Medulla oblongata (tissue), 1 donor: ENCODE data around the gene EIF2B4.
"Not testable (repeated sequence)": the region's sequence is repeated elsewhere in the genome, so short reads cannot be mapped to it uniquely, and the experiment has no call there.

ENCODE experiments used
- DNase-seq: peaks from one replicate; pipeline ENCODE4 v3.0.0-alpha.2; 2015; ENCODE audit errors: extremely low spot score

Gene EIF2B4

DNA sequence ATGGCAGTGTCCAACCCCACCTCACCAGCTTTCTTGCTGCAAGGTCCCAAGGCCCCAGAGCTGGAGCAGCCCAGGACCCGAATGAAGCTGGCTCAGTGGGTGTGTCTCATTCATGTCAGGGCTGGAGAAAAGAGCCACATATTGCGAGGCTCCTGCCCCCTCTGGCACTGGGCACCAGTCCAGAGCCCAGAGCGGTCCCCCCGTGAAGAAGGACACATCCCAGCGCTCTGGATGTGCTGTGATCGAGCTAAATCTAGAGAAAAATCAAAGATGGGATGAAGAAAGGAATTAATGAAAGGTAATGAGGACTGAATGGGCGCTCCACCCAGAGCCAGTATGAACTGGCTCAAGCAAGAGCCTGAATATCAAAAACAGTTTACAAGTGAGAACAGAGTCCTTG, 34.0 kb downstream of the EIF2B4 start:
- no peak for DNase-seq

DNA sequence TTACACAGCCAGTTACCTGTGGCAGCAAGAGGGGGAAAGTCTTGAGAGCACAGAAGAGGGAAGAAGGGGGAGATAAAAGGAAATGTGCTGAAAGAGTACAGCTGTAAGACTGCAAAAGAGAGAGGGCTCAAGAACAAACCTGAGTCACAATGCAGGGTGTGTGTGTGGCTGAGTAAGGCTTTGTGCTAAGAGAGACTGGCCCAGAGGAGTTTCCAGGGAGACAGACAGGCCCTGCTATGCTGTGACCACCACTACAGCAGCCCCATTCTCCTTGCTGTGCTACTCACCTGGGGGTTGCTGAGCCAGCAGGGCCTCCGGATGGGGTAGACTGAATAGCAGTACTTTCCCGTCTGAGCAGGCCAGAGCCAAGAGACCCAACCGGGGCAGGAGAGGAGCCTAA, 34.8 kb downstream of the EIF2B4 start:
- no peak for DNase-seq

DNA sequence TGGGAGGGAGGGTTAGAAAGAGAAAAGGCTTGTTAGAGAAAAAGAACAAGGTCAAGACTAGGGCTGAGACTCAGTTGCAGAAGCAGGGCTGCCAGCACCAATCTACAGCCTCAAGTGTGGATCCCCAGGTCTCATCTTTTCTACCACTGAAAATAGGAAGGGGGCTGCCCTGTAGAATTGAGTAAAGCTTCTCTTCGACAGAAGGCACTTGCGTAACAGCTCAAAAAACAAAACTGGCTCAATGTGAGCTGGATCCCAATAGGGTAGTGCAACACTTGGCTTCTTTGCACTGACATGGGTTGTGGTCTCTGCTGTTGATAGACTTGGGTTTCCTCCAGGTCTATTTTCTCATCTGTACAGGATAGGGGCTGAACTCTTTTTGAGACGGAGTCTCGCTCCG, 45.4 kb downstream of the EIF2B4 start:
- no peak for DNase-seq

GRCh38 chr2:27323596-27324285, 46.4 kb downstream of the EIF2B4 start:
- DNase-seq = peak; percentile 7

DNA sequence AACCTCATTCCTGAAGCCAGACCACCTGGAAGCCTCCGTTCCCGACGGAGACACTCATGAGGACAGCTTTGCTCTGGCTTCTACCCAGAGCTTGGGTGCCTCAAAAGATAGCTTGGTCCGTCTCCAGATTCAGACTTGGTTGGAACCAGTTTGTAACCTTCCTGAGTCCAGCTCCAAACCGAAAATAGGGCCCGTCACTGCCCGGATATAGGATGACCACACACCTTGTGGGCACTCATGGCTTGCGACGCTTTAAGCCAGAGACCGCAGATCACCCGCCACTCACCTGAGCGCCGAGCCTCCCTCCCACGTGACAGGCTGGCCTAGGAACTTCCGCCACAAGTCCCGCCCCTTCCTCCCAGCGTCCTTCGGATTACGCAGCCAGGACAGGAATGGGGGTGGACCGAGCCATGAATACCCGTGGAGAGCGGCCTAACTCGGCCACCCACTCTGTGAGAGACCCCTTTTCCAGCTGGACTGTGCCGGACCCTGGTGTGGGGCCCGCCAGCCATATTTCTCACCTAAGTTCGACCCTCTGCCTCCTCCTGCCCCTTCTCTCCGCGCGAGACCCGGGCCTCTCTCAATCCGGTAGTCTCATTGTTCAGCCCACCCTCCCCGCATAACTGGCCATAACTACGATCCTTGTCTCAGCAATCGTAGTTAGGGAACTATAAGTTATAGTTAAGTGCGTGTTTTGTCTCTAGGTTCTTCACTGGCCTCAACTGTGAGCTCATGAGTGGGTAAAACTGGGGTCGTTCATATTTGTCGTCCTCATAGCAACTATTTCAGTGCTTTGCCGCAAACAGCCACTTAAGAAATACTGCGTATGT, 47.2 kb downstream of the EIF2B4 start, which contains the start of gene MPV17:
Gene MPV17, minus strand, starts transcription at position 332 of the 830 bp plus-strand sequence. CDS start 580 bp downstream, outside the sequence.
- peak; percentile 96 for DNase-seq

GRCh38 chr2:27322301-27322765, 47.8 kb downstream of the EIF2B4 start:
- DNase-seq = no peak

GRCh38 chr2:27320958-27321543, 49.1 kb downstream of the EIF2B4 start:
- no peak for DNase-seq

DNA sequence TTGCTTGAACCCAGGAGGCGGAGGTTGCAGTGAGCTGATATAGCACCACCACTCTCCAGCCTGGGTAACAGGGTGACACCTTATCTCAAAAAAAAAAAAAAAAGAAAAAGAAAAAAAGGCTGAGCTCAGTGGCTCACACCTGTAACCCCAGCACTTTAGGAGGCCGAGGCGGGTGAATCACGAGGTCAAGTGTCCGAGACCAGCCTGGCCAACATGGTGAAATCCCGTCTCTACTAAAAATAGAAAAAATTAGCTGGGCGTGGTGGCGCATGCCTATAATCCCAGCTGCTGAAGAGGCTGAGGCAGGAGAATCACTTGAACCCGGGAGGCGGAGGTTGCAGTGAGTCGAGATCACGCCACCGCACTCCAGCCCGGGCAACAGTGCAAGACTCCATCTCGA, 50.3 kb downstream of the EIF2B4 start:
- not testable (repeated sequence) for DNase-seq

DNA sequence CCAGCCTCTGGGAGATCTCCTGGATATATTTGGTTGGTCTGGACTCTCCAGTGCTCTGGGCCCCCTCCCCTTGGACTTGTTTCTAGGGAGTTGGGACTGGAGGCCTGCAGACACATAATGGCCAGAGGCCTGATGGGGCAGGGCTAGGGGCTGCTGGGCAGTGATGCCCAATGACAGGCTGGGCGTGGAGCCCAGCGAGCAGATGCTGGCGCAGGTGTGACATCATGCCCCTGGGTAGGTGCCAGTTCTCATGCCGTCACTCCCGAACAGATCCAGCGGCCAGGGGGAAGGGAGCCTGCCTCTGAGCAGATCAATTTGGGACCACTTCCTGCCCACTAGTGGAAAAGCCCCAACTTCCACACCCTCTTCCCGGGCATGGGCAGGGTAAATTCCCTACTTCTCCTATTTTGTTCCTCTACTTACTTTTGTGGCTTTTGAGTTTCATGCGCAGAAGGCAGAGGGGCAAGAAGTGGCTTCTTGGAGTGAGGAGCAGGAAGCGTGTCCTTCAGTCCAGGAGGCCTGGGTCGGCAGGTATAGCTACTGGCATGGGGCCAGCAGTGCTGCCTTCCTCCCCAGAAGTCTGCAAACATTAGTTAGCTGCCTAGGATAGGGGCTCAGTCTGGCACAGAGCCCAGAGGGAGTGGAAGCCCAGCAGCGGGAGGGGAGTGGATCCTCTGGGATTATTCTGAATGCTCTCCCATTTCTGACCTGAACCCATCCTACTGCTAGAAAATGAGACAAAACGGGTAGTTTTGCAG, 53.3 kb downstream of the EIF2B4 start:
- peak; percentile 32 for DNase-seq

DNA sequence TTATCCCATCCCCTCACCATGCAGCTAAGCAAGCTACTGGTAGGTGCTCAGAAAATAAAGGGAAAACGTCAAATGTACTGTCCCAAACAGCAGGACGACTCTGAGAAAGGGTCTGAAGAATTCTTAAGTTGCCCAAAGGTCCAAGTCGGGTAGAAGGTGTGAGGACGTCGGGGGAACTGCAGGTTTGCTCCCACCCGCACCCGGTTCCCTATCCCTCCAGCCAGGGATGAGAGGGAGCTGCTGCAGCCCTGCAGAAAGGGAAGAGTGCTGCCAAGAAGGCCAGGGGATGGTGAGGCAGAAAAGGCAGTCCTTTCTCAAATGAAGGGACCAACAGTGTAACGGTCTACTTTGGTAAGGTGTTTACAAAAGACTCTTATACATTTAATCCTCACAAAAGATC, 55.0 kb downstream of the EIF2B4 start:
- DNase-seq = no peak

GRCh38 chr2:27314709-27315108, 55.4 kb downstream of the EIF2B4 start:
- DNase-seq = no peak
